ENCODE results near the gene CHCHD6.
A peak's percentile ranks its signal among the peaks of the same experiment; 100 is the strongest.

The CHCHD6 gene

GRCh38 chr3:126961791-126962461, 257.9 kb downstream of the CHCHD6 start:
- intact Hi-C loops (cut with DNase I): no loop called here

DNA sequence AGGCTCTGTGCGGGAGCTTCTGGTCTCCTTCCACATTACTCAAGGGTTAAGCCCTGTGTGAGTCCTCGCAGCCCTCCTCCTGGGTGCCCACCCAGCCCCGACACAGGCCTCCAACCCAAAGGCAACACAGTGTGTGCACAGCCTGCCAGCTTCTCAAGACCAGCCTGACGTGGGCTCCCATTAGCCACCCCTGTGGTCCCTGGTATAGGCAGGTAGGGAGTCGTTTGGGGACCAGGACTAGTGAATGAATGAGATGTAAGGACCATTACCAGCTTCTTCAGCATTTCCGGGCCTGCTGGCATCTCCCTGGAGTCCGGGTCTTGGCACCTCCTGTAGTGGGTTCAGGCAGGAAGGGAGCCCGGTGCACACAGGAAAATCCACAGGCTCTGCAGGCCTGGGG, 258.7 kb downstream of the CHCHD6 start:
- DNase-seq: peak in 4 of 10 donors; percentile 8 to 49 (median 42)
- intact Hi-C loops (cut with DNase I): no loop called here

More at GRCh38 chr3:126961791-126962461, 257.9 kb downstream of the CHCHD6 start:
- peak in 5 of 10 donors; percentile 1 to 82 (median 63) for DNase-seq

DNA sequence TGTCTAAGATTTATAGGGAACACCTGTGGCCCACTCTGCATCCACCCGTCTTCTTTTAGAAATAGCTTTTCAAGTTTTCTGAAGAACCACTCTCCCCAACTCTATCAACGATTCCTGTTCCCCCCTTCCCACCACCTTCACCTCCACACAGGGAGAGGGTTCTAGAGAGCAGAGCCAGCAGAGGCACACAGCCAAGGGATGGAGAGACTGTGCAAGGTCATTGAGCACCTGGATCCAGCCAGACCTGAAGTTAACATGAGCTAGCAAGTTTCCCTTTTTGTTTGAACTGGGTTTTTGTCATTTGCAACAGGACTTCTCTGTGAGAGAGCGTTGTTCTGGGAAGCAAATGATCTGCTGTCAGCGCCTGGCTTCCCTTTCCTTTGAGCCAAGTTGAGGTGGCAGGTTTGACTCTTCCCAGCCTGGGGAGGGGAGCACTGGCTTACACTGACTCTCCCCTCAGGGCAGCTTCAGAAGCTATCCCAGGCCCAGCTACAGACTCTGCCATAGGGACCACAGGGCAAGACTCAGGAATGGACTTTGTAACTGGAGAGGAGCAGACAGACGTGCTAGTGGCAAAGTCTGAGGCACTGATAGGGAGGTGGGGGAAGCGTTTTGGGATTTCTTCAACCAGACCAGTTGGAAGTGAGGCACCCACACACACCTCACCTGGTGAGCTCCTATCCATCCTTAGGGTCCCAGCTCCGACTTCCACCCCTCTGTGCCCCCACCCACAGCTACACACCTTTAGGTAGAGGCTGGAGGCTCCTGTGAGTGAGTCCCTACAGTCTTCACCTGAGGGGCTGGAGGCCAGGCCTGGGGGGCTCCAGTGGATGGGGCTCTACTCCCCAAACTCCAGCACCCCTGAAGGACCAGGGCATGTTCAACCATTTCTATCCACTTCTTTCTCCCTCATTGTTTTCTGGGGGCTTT, 259.5 kb downstream of the CHCHD6 start:
- peak in 4 of 10 donors; percentile 3 to 60 (median 28) for DNase-seq
- intact Hi-C loops (cut with DNase I): no loop called here

DNA sequence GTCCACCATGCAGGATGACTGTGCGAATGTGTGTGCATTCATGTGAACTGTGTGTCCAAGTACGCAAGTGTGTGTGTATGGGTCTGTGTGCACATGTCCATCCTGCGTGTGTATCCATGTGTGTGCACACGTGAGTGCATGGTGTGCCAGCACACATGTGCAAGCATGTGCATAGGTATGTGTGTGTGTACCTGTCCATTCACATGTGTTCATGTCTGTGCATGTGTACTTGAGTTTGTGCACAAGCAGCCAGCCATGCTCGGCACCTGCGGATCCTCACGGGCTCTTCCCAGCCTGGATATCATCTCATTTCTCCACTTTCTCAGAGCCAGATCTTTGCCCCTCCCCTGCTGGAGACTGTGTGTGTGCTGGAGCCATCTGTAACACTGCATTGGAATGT, 260.2 kb downstream of the CHCHD6 start:
- intact Hi-C loops (cut with DNase I): no loop called here
- DNase-seq: peak in 2 of 10 donors; percentile 1

DNA sequence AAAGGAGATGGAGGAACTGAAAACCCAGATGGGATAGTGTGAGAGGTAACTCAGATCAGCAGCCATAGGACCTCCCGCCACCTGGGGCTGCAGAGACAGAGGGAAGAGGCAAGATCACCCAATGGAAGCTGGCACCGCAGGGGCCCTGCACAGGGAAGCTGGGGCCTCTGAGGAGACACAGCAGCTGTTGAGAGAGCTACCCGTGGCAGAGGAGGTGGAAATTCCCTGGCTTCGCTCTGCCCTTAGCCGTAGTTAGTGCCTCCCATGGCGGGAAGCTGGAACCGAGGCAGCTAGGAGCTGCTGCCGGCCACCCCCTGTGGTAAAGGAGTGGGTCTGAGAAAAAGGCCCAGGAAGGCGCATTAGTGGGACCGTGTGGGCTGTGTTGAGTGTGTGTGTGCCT, 260.9 kb downstream of the CHCHD6 start:
- peak in 4 of 10 donors; percentile 4 to 69 (median 40) for DNase-seq

GRCh38 chr3:126965526-126966080, 261.6 kb downstream of the CHCHD6 start:
- intact Hi-C loops (cut with DNase I): no loop called here
- DNase-seq: peak in 4 of 10 donors; percentile 7 to 67 (median 48)

More for the DNA sequence above, 260.9 kb downstream of the CHCHD6 start:
- intact Hi-C loops (cut with DNase I): no loop called here

- intact Hi-C loops (cut with DNase I): no loop called here
- peak in 3 of 10 donors; percentile 22 to 65 (median 55) for DNase-seq
Observed at GRCh38 chr3:126967386-126967785, 263.3 kb downstream of the CHCHD6 start.

GRCh38 chr3:126968391-126969390, 264.7 kb downstream of the CHCHD6 start:
- DNase-seq: peak in 3 of 10 donors; percentile 21 to 72 (median 22)
- intact Hi-C loops (cut with DNase I): no loop called here

DNA sequence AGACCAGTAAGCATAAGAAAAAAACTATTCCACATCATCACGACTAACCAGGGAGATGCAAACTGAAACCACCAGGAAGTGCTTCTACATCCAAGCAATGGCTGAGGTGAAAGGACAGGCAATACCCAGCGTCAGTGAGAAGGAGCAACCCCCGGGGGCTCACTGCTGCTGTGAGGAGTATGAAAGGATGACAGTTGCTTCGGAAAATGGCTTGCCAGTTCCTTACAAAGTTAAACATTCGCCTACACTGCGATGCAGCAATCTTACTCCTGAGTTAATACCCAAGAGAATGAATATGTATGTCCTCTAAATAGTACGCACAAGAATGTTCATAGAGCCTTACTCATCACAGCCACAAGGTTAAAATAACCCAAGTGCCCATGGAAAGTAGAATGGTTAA, 265.5 kb downstream of the CHCHD6 start:
- intact Hi-C loops (cut with DNase I): no loop called here
- peak in 3 of 10 donors; percentile 57 to 78 (median 64) for DNase-seq

GRCh38 chr3:126970101-126970500, 266.1 kb downstream of the CHCHD6 start:
- intact Hi-C loops (cut with DNase I): no loop called here
- DNase-seq: peak in 3 of 10 donors; percentile 11 to 54 (median 50)

- intact Hi-C loops (cut with DNase I): no loop called here
Observed at GRCh38 chr3:126970921-126971320, 266.9 kb downstream of the CHCHD6 start.

GRCh38 chr3:126971891-126972351, 267.9 kb downstream of the CHCHD6 start:
- intact Hi-C loops (cut with DNase I): no loop called here

More at GRCh38 chr3:126970921-126971320, 266.9 kb downstream of the CHCHD6 start:
- peak in 3 of 10 donors; percentile 50 to 53 (median 50) for DNase-seq

GRCh38 chr3:126972866-126973265, 268.8 kb downstream of the CHCHD6 start:
- peak in 3 of 10 donors; percentile 55 to 64 (median 59) for DNase-seq
- intact Hi-C loops (cut with DNase I): no loop called here

More at GRCh38 chr3:126971891-126972351, 267.9 kb downstream of the CHCHD6 start:
- peak in 6 of 10 donors; percentile 42 to 88 (median 60) for DNase-seq

DNA sequence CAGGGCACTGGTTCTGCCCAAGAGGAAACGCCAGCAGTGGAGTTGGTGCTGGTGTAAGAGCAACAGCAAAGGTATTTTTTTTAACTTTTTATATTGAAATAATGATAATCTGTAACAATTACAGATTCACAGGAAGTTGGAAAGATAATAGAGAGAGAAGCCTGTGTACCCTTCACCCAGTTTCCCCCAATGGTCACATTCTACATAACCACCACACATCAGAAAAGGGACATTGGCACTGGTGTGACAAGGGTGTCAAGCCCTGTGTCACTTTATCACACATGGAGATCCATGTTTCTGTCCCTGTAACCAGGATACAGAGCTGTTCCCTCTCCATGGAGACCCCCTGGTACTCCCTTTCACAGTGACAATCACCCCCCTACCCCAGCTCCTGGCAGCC, 269.8 kb downstream of the CHCHD6 start:
- peak in 2 of 10 donors; percentile 9 to 20 for DNase-seq
- intact Hi-C loops (cut with DNase I): loop anchor here (2.0 kb wide), 1 partner anchor 223 kb away; no protein-coding TSS in a partner anchor

GRCh38 chr3:126974756-126975155, 270.7 kb downstream of the CHCHD6 start:
- intact Hi-C loops (cut with DNase I): loop anchor here (2.0 kb wide), 1 partner anchor 224 kb away; no protein-coding TSS in a partner anchor
- no peak for DNase-seq

DNA sequence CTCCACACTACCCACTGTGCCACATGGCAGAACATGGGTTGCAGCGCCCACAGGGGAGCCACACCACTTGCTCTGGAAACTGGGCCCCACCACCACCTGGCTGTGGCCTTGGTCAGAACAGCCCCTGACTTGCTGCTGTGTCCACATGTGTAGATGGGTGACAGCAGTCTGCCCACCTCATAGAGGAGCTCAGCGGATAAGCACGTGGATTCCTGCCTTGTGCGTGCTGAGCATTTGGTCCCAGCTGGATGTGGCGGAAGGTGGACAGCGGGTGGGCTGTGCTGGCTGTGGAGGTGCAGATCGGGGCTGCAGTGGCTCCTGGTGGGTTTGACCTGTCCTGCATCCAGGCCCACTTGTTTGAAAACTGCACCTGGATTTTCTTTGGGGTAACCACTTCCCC, 272.9 kb downstream of the CHCHD6 start:
- peak in 2 of 10 donors; percentile 44 to 72 for DNase-seq
- intact Hi-C loops (cut with DNase I): no loop called here

- DNase-seq: peak in 2 of 10 donors; percentile 4 to 64
- intact Hi-C loops (cut with DNase I): no loop called here
Observed at GRCh38 chr3:126977821-126978220, 273.8 kb downstream of the CHCHD6 start.

DNA sequence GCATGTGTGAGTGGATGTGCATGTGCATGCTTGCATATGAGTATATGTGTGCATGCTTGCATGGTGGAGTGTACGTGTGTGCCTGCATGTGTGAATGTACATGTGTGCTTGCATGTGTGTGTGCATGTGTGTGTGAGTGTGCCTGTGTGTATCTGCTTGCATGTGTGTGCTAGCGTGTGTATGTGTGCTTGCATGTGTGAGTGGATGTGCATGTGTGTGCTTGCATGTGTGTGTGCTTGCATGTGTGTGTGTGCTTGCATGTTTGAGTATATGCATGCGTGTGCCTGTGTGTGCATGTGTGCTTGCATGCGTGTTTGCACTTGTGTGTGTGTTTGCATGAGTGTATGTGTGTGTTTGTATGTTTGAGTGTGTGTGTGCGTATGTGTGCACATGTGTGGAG, 274.3 kb downstream of the CHCHD6 start:
- no peak for DNase-seq

DNA sequence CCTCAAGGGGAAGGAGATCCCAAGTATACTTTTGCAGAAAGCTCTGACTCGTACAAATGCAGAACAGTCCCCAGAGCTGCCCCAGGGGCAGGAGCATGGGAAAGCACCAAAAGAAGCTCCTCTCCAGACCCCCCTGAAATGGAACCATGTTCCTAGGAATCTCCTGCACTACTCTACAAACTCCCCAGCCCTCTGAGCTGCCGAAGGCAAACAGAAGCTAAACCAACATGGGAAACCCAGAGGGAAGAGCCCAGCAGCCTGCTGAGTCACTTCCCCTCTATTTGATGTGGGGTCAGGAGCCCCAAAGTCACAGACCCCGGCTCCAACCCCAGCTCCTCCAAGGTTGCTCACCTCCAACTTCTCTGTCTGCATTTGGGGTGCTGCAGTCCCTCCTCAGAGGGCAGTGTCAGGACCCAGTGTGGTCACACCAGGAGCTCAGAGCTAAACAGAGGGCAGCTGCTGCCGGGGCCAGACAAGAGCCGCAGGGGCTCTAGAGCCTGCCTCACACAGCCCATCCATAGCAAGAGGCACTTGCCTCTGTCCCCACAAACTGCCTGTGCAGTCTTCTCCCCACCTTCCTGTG, 275.1 kb downstream of the CHCHD6 start:
- peak in 2 of 10 donors; percentile 47 to 60 for DNase-seq
- intact Hi-C loops (cut with DNase I): no loop called here

More for the DNA sequence above, 274.3 kb downstream of the CHCHD6 start:
- intact Hi-C loops (cut with DNase I): no loop called here

All from posterior cingulate gyrus (tissue), 11 donors.